Measurements from ENCODE around the gene MACC1.
"Not testable (repeated sequence)": the region's sequence is repeated elsewhere in the genome, so short reads cannot be mapped to it uniquely, and the experiment has no call there.

Gene MACC1

GRCh38 chr7:20121404-20121803 is 95.8 kb downstream of the MACC1 start:
- H3K4me3 ChIP-seq (ENCODE audit: control insufficient read depth, low read depth, low read length): no peak overlapping the region
- no peak for TF ChIP-seq CTCF (IDR thresholded peaks at IDR 0.05; ENCODE audit: control insufficient read depth, insufficient read depth, low read depth, low read length, missing control alignments)
- DNase-seq (ENCODE audit: low read depth): no peak

GRCh38 chr7:20120611-20121168 is 96.5 kb downstream of the MACC1 start:
- DNase-seq (ENCODE audit: low read depth); H3K4me3 ChIP-seq (ENCODE audit: control insufficient read depth, low read depth, low read length): not testable (repeated sequence)

- no peak overlapping the region for H3K4me3 ChIP-seq (ENCODE audit: control insufficient read depth, low read depth, low read length)
- no peak for TF ChIP-seq CTCF (IDR thresholded peaks at IDR 0.05; ENCODE audit: control insufficient read depth, insufficient read depth, low read depth, low read length, missing control alignments)
- no peak for DNase-seq (ENCODE audit: low read depth)
Measured at GRCh38 chr7:20116869-20117268, 100.3 kb downstream of the MACC1 start.

GRCh38 chr7:20114468-20114867 is 102.7 kb downstream of the MACC1 start:
- TF ChIP-seq CTCF (IDR thresholded peaks at IDR 0.05; ENCODE audit: control insufficient read depth, insufficient read depth, low read depth, low read length, missing control alignments): no peak
- no peak for DNase-seq (ENCODE audit: low read depth)
- no peak overlapping the region for H3K4me3 ChIP-seq (ENCODE audit: control insufficient read depth, low read depth, low read length)

- H3K4me3 ChIP-seq (ENCODE audit: control insufficient read depth, low read depth, low read length): no peak overlapping the region
- DNase-seq (ENCODE audit: low read depth): no peak
Measured at GRCh38 chr7:20113427-20114027, 103.7 kb downstream of the MACC1 start.

DNA sequence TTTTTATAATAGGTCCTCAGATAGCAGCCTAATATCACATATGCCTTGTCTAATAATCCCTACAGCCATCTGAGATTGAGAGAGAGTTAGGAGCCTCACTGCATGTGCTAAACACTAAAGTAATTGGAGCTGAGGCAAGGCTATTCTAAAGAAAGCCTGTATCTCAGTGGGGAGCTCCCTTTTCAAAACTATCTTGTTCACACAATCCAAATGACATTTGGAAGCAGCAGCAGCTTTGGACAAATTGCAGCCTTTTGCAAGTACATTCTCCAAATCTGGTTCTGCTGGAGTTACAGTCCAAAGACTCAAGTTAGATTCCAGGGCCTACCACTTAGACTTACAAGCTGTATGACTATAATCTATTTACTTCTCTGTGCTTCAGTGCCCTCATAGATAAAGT is 104.5 kb downstream of the MACC1 start:
- no peak overlapping the region for H3K4me3 ChIP-seq (ENCODE audit: control insufficient read depth, low read depth, low read length)
- no peak for DNase-seq (ENCODE audit: low read depth)
- TF ChIP-seq CTCF (IDR thresholded peaks at IDR 0.05; ENCODE audit: control insufficient read depth, insufficient read depth, low read depth, low read length, missing control alignments): no peak

More at GRCh38 chr7:20113427-20114027, 103.7 kb downstream of the MACC1 start:
- TF ChIP-seq CTCF (IDR thresholded peaks at IDR 0.05; ENCODE audit: control insufficient read depth, insufficient read depth, low read depth, low read length, missing control alignments): no peak

GRCh38 chr7:20111821-20112542 is 105.2 kb downstream of the MACC1 start:
- no peak for DNase-seq (ENCODE audit: low read depth)
- no peak overlapping the region for H3K4me3 ChIP-seq (ENCODE audit: control insufficient read depth, low read depth, low read length)
- TF ChIP-seq CTCF (IDR thresholded peaks at IDR 0.05; ENCODE audit: control insufficient read depth, insufficient read depth, low read depth, low read length, missing control alignments): no peak
